Thyroid gland (tissue), 4 donors: ENCODE measurements around the gene FAM25G.
"Not testable (repeated sequence)": the region's sequence is repeated elsewhere in the genome, so short reads cannot be mapped to it uniquely, and the experiment has no call there.

Source experiments
- POLR2A ChIP-seq, 2 donors: fragments of 450-650 bp; IDR thresholded peaks; one replicate each; pipeline ENCODE4 v1.6.1; 2017; ENCODE audit warnings: antibody characterized with exemption in 2 of 2, mild to moderate bottlenecking in 2 of 2, moderate library complexity in 1 of 2
- TF ChIP-seq, protein P1 (sequence below), 6 experiments: fragments of 200-600 bp in 3 of 6; fragments of 450-650 bp in 3 of 6; sonication (generic) in 3 of 6; IDR thresholded peaks; one replicate each; pipeline ENCODE4 v1.5.1; 2016 to 2019; ENCODE audit warnings: antibody characterized with exemption in 6 of 6, mild to moderate bottlenecking in 2 of 6, inconsistent platforms in 1 of 6, moderate library complexity in 1 of 6

DNA sequence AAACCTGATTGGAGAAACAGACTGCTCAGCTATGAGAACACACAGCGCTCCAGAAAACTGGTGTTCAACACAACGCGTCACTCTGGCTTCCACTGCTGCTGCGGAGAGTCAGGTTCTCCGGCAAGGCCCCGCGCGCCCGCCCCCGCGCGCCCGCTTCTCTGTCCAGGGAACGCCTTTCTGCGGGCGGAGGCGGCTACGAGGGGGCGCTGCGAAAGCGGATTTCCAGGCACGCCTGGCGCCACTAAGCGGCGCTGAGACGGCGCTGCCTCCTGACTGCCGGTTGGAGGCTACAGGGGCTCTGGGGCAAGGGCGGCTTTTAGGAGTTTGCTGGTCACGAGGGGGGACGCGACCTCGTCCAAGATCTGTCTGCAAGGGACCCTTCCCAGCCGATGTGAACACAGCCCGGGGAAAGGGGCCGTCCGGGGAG, 30.2 kb downstream of the FAM25G start:
- TF ChIP-seq, protein P1, sequence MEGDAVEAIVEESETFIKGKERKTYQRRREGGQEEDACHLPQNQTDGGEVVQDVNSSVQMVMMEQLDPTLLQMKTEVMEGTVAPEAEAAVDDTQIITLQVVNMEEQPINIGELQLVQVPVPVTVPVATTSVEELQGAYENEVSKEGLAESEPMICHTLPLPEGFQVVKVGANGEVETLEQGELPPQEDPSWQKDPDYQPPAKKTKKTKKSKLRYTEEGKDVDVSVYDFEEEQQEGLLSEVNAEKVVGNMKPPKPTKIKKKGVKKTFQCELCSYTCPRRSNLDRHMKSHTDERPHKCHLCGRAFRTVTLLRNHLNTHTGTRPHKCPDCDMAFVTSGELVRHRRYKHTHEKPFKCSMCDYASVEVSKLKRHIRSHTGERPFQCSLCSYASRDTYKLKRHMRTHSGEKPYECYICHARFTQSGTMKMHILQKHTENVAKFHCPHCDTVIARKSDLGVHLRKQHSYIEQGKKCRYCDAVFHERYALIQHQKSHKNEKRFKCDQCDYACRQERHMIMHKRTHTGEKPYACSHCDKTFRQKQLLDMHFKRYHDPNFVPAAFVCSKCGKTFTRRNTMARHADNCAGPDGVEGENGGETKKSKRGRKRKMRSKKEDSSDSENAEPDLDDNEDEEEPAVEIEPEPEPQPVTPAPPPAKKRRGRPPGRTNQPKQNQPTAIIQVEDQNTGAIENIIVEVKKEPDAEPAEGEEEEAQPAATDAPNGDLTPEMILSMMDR (IDR thresholded peaks at IDR 0.05): peak in 1 of 6 experiments; percentile 26
- not testable (repeated sequence) for TF ChIP-seq POLR2A (IDR thresholded peaks at IDR 0.05)
